Mesothelial cell of epicardium (in vitro differentiated cells): Measurements from ENCODE around the gene ANKRD40. TPM values are rescaled to one million over a fixed set of nuclear protein-coding genes. Genes with fewer than 3 reads are reported as not detected.

Source experiments
- DNase-seq, 2 experiments: peaks; one replicate each; pipeline ENCODE4 v3.0.0; 2021; ENCODE audit warnings: low spot score in 2 of 2; ENCODE audit not compliant: unreplicated experiment in 2 of 2
- H3K27ac Mint-ChIP-seq: 2 replicates; pipeline ENCODE4 v1.8.0; 2021; ENCODE audit warnings: mixed read lengths
- H3K27me3 Mint-ChIP-seq: 2 replicates; pipeline ENCODE4 v1.8.0; 2021; ENCODE audit warnings: low read depth, mixed read lengths
- H3K36me3 Mint-ChIP-seq: 2 replicates; pipeline ENCODE4 v1.8.0; 2021; ENCODE audit warnings: mixed read lengths
- H3K4me1 Mint-ChIP-seq: 2 replicates; pipeline ENCODE4 v1.8.0; 2021; ENCODE audit warnings: mixed read lengths
- H3K4me3 Mint-ChIP-seq: 2 replicates; pipeline ENCODE4 v1.8.0; 2021; ENCODE audit warnings: mild to moderate bottlenecking, moderate library complexity, mixed read lengths
- H3K9me3 Mint-ChIP-seq: 2 replicates; pipeline ENCODE4 v1.8.0; 2021; ENCODE audit warnings: mixed read lengths
- total RNA-seq: library from RNA; stranded (reverse); gene quantifications from 3 replicates; pipeline ENCODE4 v1.2.1, GENCODE V29; 2021
- TF ChIP-seq, protein P1 (sequence below): fragments of 200-600 bp; sonication (generic); IDR thresholded peaks from one replicate; pipeline ENCODE4 v1.5.0; 2021; ENCODE audit warnings: antibody characterized with exemption; ENCODE audit not compliant: unreplicated experiment

ANKRD40 gene
- total RNA-seq, 1 donor from 2014 or later = 35.9 TPM

DNA sequence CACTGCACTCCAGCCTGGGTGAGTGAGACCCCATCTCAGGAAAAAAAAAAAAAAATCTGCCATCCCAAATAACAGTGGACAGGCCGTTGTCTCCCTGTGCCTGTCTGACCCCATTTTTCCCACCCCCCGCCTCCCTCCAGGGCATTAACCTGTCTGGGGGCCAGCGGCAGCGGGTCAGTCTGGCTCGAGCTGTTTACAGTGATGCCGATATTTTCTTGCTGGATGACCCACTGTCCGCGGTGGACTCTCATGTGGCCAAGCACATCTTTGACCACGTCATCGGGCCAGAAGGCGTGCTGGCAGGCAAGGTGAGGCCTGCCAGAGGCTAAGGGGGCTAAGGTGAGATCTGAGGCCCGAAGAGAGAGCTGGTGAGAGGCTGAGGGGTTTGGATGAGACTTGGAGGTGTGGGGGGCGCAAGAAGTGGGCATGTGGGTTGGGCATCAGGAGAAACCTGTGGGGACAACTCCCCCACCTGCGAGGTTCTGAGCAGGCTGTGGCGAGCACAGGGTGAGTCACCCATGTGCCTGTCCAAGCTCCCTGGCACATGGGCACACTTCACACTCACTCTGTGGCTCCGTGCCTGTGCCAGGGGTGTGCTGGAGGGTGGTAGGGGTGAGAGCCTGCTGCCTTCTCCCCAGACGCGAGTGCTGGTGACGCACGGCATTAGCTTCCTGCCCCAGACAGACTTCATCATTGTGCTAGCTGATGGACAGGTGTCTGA is 34.7 kb downstream of the ANKRD40 start:
- DNase-seq = no peak
- no peaks in the 10 kb centered on the region for H3K36me3 Mint-ChIP-seq
- H3K9me3 Mint-ChIP-seq = no peaks in the 10 kb centered on the region
- no peak overlapping the region for H3K27ac Mint-ChIP-seq
- H3K4me1 Mint-ChIP-seq = peaks cover 10% of the 10 kb centered on the region
- H3K27me3 Mint-ChIP-seq = no peaks in the 10 kb centered on the region
- no peak overlapping the region for H3K4me3 Mint-ChIP-seq
- TF ChIP-seq, protein P1, sequence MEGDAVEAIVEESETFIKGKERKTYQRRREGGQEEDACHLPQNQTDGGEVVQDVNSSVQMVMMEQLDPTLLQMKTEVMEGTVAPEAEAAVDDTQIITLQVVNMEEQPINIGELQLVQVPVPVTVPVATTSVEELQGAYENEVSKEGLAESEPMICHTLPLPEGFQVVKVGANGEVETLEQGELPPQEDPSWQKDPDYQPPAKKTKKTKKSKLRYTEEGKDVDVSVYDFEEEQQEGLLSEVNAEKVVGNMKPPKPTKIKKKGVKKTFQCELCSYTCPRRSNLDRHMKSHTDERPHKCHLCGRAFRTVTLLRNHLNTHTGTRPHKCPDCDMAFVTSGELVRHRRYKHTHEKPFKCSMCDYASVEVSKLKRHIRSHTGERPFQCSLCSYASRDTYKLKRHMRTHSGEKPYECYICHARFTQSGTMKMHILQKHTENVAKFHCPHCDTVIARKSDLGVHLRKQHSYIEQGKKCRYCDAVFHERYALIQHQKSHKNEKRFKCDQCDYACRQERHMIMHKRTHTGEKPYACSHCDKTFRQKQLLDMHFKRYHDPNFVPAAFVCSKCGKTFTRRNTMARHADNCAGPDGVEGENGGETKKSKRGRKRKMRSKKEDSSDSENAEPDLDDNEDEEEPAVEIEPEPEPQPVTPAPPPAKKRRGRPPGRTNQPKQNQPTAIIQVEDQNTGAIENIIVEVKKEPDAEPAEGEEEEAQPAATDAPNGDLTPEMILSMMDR = no peak

DNA sequence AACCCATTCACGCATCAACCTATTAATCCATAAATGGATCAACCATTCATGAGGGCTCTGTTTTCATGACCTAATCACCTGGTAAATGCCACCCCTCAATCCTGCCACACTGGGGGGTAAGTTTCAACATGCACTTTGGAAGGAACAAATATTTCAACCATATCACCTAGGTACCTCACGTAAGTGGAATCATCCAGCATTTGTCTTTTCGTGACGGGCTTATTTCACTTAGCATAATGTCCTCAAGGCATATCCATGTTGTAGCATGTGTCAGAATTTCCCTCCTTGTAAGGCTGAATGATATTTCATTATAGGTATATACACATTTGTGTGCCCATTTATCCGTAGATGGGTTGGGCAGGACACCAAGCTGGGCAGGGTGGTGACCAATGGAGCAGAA is 35.6 kb downstream of the ANKRD40 start:
- H3K27me3 Mint-ChIP-seq = no peaks in the 10 kb centered on the region
- peaks cover 10% of the 10 kb centered on the region for H3K4me1 Mint-ChIP-seq
- no peak for DNase-seq
- H3K36me3 Mint-ChIP-seq = no peaks in the 10 kb centered on the region
- TF ChIP-seq, protein P1 = no peak
- H3K27ac Mint-ChIP-seq = no peak overlapping the region
- no peaks in the 10 kb centered on the region for H3K9me3 Mint-ChIP-seq
- H3K4me3 Mint-ChIP-seq = no peak overlapping the region

DNA sequence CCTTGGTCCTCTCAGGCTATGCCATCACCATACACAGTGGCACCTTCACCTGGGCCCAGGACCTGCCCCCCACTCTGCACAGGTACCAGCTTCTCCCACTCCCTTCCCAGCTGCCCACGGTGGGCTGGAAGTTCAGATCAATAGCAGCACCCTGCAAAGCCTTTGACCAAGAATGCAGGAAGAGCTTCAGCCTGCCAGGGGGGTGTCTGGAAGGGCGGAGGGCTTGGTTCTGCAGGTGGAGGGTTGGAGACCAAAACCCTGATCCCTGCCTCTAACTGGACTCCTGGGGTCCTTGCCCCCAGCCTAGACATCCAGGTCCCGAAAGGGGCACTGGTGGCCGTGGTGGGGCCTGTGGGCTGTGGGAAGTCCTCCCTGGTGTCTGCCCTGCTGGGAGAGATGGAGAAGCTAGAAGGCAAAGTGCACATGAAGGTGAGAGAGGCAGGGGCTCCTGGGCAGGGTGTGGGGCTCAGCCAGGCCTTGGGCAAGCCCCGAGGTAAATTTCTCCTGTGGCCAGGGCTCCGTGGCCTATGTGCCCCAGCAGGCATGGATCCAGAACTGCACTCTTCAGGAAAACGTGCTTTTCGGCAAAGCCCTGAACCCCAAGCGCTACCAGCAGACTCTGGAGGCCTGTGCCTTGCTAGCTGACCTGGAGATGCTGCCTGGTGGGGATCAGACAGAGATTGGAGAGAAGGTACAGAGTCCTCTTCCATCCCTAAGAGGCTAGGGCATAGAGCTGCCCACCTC is 38.7 kb downstream of the ANKRD40 start:
- DNase-seq = no peak
- no peaks in the 10 kb centered on the region for H3K36me3 Mint-ChIP-seq

DNA sequence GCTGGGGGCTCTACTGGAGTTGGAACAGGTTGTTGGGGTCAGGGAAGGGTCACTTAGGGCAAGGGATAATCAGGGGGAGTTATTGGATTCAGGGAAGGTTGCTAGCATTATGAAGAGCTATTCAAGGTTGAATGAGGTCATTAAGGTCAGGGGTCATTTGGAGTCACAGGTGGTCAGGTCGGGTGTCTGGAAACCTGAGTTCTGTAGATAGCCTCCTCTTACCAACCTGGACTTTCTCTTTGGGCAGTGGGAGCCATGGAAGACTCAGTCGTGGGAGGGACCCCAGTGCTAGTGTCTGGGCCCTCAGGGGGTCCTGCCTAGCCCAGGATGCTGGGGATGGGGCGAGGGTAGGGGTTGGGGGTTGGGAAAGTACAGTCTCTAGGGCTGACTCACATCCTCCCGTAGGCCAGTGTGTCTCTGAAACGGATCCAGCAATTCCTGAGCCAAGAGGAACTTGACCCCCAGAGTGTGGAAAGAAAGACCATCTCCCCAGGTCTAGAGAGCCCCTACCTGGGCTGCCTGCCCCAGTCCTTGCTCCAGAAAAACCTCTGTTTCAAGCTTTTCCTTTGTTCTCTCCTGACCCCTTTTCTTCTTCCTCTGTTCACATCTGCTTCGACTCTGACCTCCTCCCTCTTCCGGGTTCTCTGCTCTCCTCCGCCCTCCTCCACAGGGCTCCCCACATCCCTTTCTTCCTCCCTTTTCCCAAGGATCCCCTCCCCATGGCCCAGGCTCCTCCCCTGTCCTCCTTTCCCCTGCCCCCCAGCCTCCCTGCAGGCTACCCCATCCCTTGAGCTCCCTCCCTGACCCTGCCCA is 39.5 kb downstream of the ANKRD40 start:
- H3K4me3 Mint-ChIP-seq = no peak overlapping the region
- no peak for DNase-seq
- no peaks in the 10 kb centered on the region for H3K9me3 Mint-ChIP-seq

More for the DNA sequence above, 38.7 kb downstream of the ANKRD40 start:
- Mint-ChIP-seq H3K27me3 (no peaks in the 10 kb centered on the region), H3K4me3 (no peak overlapping the region), H3K4me1 (peaks cover 10% of the 10 kb centered on the region), H3K27ac (no peak overlapping the region), H3K9me3 (no peaks in the 10 kb centered on the region)
- TF ChIP-seq, protein P1 = no peak

DNA sequence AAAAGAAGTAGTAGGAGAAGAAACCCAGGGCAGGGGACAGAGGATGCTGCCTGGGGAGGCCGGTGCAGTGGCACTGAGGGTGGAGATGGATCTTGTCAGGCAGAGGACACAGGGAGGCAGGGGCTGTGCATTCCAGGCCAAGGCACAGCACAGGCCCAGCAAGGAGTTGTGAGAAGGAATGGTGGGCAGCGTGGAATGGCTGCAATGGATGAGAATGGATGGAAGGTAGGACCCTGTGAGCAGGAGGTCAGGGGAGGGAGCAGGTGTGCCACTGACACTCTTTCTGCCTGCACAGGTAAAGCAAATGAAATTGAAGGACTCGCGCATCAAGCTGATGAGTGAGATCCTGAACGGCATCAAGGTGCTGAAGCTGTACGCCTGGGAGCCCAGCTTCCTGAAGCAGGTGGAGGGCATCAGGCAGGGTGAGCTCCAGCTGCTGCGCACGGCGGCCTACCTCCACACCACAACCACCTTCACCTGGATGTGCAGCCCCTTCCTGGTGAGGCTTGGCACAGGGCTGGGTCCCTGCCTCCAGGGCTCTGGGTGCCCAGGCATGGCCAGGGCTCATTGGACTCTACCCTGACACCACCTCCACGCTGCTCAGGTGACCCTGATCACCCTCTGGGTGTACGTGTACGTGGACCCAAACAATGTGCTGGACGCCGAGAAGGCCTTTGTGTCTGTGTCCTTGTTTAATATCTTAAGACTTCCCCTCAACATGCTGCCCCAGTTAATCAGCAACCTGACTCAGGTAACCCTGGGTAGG is 40.3 kb downstream of the ANKRD40 start:
- no peaks in the 10 kb centered on the region for H3K27me3 Mint-ChIP-seq
- H3K27ac Mint-ChIP-seq = no peak overlapping the region
- H3K4me3 Mint-ChIP-seq = no peak overlapping the region
- DNase-seq = no peak
- peaks cover 10% of the 10 kb centered on the region for H3K4me1 Mint-ChIP-seq
- H3K9me3 Mint-ChIP-seq = no peaks in the 10 kb centered on the region
- H3K36me3 Mint-ChIP-seq = no peaks in the 10 kb centered on the region
- TF ChIP-seq, protein P1 = no peak

More for the DNA sequence above, 39.5 kb downstream of the ANKRD40 start:
- TF ChIP-seq, protein P1 = no peak
- Mint-ChIP-seq H3K4me1 (peaks cover 10% of the 10 kb centered on the region), H3K36me3 (no peaks in the 10 kb centered on the region), H3K27me3 (no peaks in the 10 kb centered on the region), H3K27ac (no peak overlapping the region)
